ENCODE measurements around the gene SYT17. TPM values are rescaled to one million over a fixed set of nuclear protein-coding genes. Genes with fewer than 3 reads are reported as not detected.

The SYT17 gene
- total RNA-seq: 0.30 TPM in 1 of 2 replicates, not detected in the other

- DNase-seq (ENCODE audit: low read depth): no peak
These were observed at the start of gene SYT17 for GRCh38 chr16:19167710-19168370. Gene SYT17, plus strand, starts transcription at chr16:19168240. Its CDS starts 407 bp downstream, at chr16:19168647.

- DNase-seq (ENCODE audit: low read depth): peak; percentile 91
These were observed 49.1 kb upstream of the SYT17 start for GRCh38 chr16:19118938-19119431.

- peak; percentile 54 for DNase-seq (ENCODE audit: low read depth)
These were observed 48.5 kb upstream of the SYT17 start for GRCh38 chr16:19119564-19119963.

- no peak for DNase-seq (ENCODE audit: low read depth)
These were observed 44.4 kb upstream of the SYT17 start for GRCh38 chr16:19123535-19124178.

- DNase-seq (ENCODE audit: low read depth): no peak
These were observed 41.7 kb upstream of the SYT17 start for GRCh38 chr16:19126300-19126699.

GRCh38 chr16:19127205-19127604 is 40.8 kb upstream of the SYT17 start:
- DNase-seq (ENCODE audit: low read depth): no peak

GRCh38 chr16:19127674-19128131 is 40.3 kb upstream of the SYT17 start:
- DNase-seq (ENCODE audit: low read depth): no peak

GRCh38 chr16:19128454-19129200 is 39.4 kb upstream of the SYT17 start:
- no peak for DNase-seq (ENCODE audit: low read depth)

- DNase-seq (ENCODE audit: low read depth): no peak
These were observed 37.7 kb upstream of the SYT17 start for GRCh38 chr16:19130385-19130784.

- peak; percentile 61 for DNase-seq (ENCODE audit: low read depth)
These were observed 36.9 kb upstream of the SYT17 start for GRCh38 chr16:19130852-19131824.

- no peak for DNase-seq (ENCODE audit: low read depth)
These were observed 36.2 kb upstream of the SYT17 start for GRCh38 chr16:19131825-19132218.

- no peak for DNase-seq (ENCODE audit: low read depth)
These were observed 35.8 kb upstream of the SYT17 start for GRCh38 chr16:19132255-19132654.

- no peak for DNase-seq (ENCODE audit: low read depth)
These were observed 35.1 kb upstream of the SYT17 start for GRCh38 chr16:19132898-19133297.

- no peak for DNase-seq (ENCODE audit: low read depth)
These were observed 34.4 kb upstream of the SYT17 start for GRCh38 chr16:19133600-19133999.

GRCh38 chr16:19135201-19135842 is 32.7 kb upstream of the SYT17 start:
- DNase-seq (ENCODE audit: low read depth): no peak

GRCh38 chr16:19135896-19136438 is 32.1 kb upstream of the SYT17 start:
- no peak for DNase-seq (ENCODE audit: low read depth)

- no peak for DNase-seq (ENCODE audit: low read depth)
These were observed 31.4 kb upstream of the SYT17 start for GRCh38 chr16:19136549-19137196.

- DNase-seq (ENCODE audit: low read depth): no peak
These were observed 30.6 kb upstream of the SYT17 start for GRCh38 chr16:19137201-19138128.

- no peak for DNase-seq (ENCODE audit: low read depth)
These were observed 29.4 kb upstream of the SYT17 start for GRCh38 chr16:19138601-19139000.

All from renal cortical epithelial cell (primary cell).